HEK293T (cell line): ENCODE measurements around the gene NACC2.

Source experiments
- ELF4 ChIP-seq: fragments of 450-650 bp; IDR thresholded peaks from 2 replicates; pipeline ENCODE4 v1.6.1; 2017; ENCODE audit warnings: antibody characterized with exemption
- HDGF ChIP-seq: fragments of 450-650 bp; IDR thresholded peaks from 2 replicates; pipeline ENCODE4 v1.6.1; 2017; ENCODE audit warnings: antibody characterized with exemption, borderline replicate concordance
- SP1 ChIP-seq: fragments of 450-650 bp; IDR thresholded peaks from 2 replicates; pipeline ENCODE4 v1.6.1; 2017
- ZNF384 ChIP-seq: fragments of 450-650 bp; IDR thresholded peaks from 2 replicates; pipeline ENCODE4 v1.6.1; 2016
- TF ChIP-seq, protein P1 (sequence below): fragments of 450-650 bp; IDR thresholded peaks from 2 replicates; pipeline ENCODE4 v1.6.1; 2016

DNA sequence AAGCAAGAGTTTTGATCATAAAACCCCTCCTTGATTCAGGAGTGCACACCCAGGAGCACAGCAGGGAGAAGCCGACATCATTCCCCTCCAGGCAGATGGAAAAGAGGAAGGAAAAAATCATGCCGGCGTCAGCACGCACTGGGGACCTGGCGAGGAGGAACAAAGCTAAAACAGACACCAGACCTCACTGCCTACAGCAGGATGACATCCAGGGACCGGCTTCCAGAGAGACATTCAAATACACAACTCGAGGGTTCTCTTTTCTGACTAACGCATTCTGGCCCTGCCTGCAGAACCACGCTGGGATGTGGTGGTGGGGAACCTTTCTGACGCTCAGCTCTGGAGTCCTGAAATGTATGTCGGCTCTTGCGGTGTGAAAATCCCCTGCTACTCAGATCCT lies 136.6 kb downstream of the NACC2 start:
- no peak for TF ChIP-seq ZNF384
- TF ChIP-seq ELF4, result no peak
- TF ChIP-seq, protein P1, sequence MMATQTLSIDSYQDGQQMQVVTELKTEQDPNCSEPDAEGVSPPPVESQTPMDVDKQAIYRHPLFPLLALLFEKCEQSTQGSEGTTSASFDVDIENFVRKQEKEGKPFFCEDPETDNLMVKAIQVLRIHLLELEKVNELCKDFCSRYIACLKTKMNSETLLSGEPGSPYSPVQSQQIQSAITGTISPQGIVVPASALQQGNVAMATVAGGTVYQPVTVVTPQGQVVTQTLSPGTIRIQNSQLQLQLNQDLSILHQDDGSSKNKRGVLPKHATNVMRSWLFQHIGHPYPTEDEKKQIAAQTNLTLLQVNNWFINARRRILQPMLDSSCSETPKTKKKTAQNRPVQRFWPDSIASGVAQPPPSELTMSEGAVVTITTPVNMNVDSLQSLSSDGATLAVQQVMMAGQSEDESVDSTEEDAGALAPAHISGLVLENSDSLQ, result no peak
- no peak for TF ChIP-seq HDGF
- TF ChIP-seq SP1, result no peak
